Suprapubic skin (tissue), 4 donors: ENCODE results near the gene GRB10.

ENCODE experiments used
- CTCF ChIP-seq, 2 donors: fragments of 200-600 bp in 1 of 2; fragments of 450-650 bp in 1 of 2; sonication (generic) in 1 of 2; IDR thresholded peaks; one replicate each; pipeline ENCODE4 v1.5.1; 2016 to 2019; ENCODE audit warnings: antibody characterized with exemption in 2 of 2, mild to moderate bottlenecking in 1 of 2, moderate library complexity in 1 of 2
- EP300 ChIP-seq: sonication (generic); formaldehyde crosslinking; IDR thresholded peaks from one replicate; pipeline ENCODE4 v1.6.1; 2017; ENCODE audit warnings: antibody characterized with exemption
- POLR2AphosphoS5 ChIP-seq, 3 donors: sonication (generic); formaldehyde crosslinking; IDR thresholded peaks; one replicate each; pipeline ENCODE4 v1.6.1; 2017; ENCODE audit warnings: antibody characterized with exemption in 3 of 3

DNA sequence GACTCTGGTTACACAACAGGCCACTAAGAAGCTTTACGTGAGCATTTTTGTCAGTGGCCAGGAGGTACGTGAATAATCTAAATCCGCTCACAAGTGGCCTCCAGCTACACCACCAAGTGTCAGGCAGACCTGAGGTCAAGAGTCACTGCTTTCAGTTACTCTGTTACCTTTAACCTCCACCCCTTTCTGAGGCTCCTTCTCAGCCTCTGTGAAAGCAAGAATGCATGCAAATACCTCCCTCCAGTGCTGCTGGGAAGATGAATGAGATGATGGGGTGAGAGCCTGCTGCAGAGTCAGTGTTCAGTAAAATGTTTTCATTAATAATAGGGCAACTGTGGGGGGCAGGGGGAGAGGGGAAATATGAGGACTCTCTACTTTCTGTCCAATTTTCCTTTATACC, 228.7 kb downstream of the GRB10 start:
- TF ChIP-seq CTCF (IDR thresholded peaks at IDR 0.05) (no peak), EP300 (no peak), POLR2AphosphoS5 (IDR thresholded peaks at IDR 0.05) (no peak)
